Measurements from ENCODE around the gene USP47.

Gene USP47

DNA sequence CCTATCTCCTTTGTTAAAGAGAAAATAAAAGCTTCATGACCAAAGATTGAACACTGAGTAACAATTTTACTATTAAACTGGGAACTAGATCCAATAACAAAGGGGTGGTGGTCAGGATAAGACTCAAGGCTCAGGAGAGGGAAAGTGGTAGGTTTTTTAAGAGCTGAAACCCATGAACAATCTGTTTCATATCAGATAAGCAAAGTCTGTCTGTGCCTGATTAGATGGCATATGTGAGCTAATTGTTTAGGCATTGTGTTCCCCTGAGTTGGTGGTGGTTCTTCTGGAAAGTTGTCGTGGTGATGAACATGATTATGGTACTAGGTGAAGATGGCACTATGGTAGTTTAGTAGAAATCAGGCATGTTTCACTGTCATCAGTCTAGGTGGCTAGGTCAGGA lies 24.4 kb downstream of the USP47 start:
- DNase-seq, result peak; percentile 17 to 76

DNA sequence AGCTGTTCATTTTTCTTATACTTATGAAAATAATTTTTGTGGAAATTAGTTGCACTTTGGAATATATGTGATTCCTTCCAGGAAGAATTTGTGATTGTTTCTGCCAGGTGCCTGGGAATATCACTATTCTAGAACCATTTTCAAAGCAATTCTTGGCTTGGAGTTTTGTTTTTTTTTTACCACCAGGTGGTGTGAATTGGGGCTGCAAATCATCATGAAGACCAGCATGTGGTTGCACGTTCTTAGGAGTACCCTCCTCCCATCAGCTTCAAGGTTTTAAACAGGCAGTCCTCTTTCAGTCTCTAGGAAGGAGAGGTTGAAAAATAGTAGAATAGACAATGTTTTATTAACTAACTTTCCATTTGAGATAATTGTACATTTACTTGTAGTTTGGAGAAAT lies 25.9 kb downstream of the USP47 start:
- TF ChIP-seq POLR2A (IDR thresholded peaks at IDR 0.05; ENCODE audit: low read length) (no peak), GATA1 (IDR thresholded peaks at IDR 0.05; ENCODE audit: low read depth, low read length) (no peak)
- no peak for DNase-seq

More for the DNA sequence above, 24.4 kb downstream of the USP47 start:
- TF ChIP-seq POLR2A (IDR thresholded peaks at IDR 0.05; ENCODE audit: low read length), result no peak
- no peak for TF ChIP-seq GATA1 (IDR thresholded peaks at IDR 0.05; ENCODE audit: low read depth, low read length)

DNA sequence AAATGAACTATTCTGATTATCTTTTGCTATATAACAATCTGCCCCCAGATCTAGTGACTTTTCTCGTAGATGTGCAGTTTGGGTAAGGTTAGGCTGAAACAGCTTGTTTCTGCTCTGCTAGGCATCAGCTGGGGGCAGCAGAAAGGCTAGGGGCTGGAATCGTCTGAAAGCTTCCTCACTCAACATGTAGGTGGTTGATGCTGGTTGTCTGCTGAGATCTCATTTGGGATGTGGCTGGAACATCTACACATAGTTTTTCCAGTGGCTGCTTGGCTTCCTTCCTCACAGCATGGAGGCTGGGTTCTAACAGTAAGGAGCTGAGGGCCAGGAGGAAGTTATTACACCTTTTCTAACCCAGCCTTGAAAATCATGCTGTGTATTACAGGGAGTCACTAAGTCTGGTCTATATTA lies 30.2 kb downstream of the USP47 start:
- DNase-seq, result no peak
- TF ChIP-seq GATA1 (IDR thresholded peaks at IDR 0.05; ENCODE audit: low read depth, low read length), result no peak
- no peak for TF ChIP-seq POLR2A (IDR thresholded peaks at IDR 0.05; ENCODE audit: low read length)

DNA sequence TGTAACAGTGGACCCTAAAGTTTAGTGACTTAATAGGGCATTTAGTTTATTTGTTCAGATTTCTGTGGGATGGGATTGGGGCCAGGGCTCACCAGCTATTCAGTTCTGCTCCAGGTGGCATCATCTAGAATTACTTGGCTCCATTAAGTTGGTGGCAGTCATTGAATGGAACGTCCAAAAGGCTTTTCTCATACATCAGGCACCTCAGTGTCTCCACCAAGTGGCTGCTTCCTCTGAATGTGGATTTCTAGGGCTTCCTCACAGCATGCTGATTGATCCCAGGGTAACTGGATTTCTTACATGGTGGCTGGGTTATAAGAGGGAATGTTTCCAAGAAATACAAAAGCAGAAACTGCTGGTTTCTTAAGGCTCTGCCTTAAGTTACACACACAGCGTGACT lies 34.7 kb downstream of the USP47 start:
- peak; percentile 14 to 38 for DNase-seq

DNA sequence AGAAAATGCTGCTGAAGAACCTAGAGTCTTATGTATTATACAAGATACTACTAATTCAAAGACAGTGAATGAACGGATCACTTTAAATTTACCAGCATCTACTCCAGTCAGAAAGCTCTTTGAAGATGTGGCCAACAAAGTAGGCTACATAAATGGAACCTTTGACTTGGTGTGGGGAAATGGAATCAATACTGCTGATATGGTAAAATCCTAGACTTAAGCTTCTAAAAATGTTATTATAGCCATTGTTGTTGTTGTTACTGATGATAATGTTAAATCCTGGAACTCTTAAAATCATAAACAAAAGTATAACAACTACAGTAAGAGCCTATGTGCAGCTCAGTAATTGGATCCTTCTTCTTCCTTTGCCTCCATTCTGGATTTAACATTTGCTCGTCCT lies 38.4 kb downstream of the USP47 start:
- TF ChIP-seq POLR2A (IDR thresholded peaks at IDR 0.05; ENCODE audit: low read length), result no peak
- TF ChIP-seq GATA1 (IDR thresholded peaks at IDR 0.05; ENCODE audit: low read depth, low read length), result no peak
- no peak for DNase-seq

More for the DNA sequence above, 34.7 kb downstream of the USP47 start:
- no peak for TF ChIP-seq POLR2A (IDR thresholded peaks at IDR 0.05; ENCODE audit: low read length)
- no peak for TF ChIP-seq GATA1 (IDR thresholded peaks at IDR 0.05; ENCODE audit: low read depth, low read length)

DNA sequence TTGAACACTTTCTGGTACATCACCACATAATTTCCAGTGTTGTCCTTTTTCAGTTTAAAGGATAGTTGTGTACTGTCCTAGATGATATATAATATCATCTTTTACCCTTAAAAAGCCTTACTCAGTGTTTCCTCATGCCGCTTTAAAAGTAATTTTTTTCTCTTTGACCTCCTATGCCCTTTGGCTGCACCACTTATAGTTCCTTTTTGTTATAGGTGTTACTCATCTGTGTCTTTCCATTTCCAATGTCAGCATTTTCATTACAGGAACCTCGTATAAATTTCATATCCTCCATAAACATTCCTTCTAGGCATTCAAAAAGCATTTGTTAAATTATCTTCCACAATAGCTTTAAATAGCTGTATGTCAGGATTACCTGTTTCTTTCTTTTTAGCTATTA lies 40.8 kb downstream of the USP47 start:
- no peak for DNase-seq
- TF ChIP-seq POLR2A (IDR thresholded peaks at IDR 0.05; ENCODE audit: low read length), result no peak
- no peak for TF ChIP-seq GATA1 (IDR thresholded peaks at IDR 0.05; ENCODE audit: low read depth, low read length)

DNA sequence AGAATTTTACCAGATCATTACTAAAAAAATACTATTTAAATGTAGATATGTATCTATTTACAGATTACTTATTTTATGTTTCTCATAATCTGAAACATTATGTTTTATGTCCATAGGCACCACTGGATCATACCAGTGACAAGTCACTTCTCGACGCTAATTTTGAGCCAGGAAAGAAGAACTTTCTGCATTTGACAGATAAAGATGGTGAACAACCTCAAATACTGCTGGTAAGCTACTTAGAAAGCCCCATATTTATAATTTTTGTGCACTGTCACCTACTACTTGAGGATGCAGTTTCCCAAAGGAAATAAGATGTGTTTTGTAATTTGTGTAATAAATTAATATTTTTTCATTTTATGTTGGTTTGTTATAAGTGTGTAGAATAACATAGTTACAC lies 42.6 kb downstream of the USP47 start:
- no peak for TF ChIP-seq POLR2A (IDR thresholded peaks at IDR 0.05; ENCODE audit: low read length)
- DNase-seq, result no peak

DNA sequence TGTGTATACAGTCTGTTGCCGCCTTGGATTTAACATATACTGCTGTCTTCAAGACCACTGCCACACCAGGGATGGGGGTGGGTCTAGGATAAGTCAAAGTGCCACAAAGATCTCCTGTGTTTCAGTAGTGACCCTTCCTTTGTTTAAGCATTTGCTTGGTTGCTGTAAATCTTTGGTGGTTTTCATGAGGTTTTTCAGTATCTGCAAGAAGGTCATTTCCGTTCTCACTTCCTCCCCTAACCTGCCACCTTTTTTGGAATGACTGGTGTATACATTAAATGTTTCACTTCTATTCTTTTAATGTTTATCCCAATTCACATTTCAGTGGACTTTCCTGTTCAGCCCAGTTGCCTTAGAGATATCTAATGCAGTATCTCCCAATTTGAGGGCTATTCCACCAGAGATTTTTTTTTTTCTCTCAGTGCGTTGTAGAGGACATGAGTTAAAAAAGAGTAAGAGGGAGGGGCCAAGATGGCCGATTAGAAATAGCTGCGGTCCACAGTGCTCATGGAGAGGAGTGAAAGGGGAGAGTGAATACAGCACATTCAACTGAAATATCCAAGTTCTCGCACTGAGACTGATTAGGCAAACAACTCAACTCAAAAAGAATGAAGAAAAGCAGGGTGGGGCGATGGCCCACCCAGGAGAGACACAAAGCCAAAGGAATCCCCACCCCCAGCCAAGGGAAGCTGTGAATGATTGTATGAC lies 43.2 kb downstream of the USP47 start:
- TF ChIP-seq POLR2A (IDR thresholded peaks at IDR 0.05; ENCODE audit: low read length) (no peak), GATA1 (IDR thresholded peaks at IDR 0.05; ENCODE audit: low read depth, low read length) (no peak)
- no peak for DNase-seq

DNA sequence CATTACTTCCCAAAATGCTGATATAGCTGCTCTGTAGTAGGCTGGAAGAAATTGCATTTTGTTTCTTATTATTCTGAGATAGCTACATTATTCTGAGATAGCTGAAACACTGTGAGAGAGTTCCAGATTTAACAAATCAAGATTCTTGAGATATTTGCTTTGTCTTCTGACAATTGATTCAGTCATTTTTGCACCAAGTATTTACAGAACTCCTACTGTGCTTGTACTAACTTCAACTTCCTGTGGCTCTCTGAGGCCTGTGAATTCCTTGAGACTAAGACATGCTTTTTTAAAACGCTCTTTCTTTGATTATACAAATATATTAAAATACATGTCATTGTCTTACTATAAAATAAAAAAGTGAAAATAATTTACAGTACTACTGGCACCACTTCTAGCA lies 52.7 kb downstream of the USP47 start:
- no peak for DNase-seq
- no peak for TF ChIP-seq POLR2A (IDR thresholded peaks at IDR 0.05; ENCODE audit: low read length)
- no peak for TF ChIP-seq GATA1 (IDR thresholded peaks at IDR 0.05; ENCODE audit: low read depth, low read length)

DNA sequence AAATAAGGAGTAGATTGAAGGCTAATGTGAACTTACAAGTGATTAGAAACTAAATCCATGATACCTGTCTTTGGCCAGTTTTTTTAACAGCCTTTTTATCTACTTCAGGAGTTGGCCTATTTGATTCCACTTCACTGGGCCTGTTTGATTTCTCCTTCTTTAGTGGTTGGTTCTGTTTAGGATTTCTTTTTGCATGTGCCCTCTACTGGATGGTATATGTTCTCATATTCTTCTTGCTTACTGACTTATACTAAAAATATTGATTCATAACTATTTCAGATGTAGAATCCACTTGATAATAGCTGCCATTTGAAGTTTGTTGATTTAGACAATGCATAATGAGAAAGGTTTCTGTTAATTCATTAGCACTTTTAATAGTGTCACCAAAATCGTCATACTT lies 53.9 kb downstream of the USP47 start:
- TF ChIP-seq GATA1 (IDR thresholded peaks at IDR 0.05; ENCODE audit: low read depth, low read length), result no peak
- no peak for TF ChIP-seq POLR2A (IDR thresholded peaks at IDR 0.05; ENCODE audit: low read length)
- DNase-seq, result no peak

DNA sequence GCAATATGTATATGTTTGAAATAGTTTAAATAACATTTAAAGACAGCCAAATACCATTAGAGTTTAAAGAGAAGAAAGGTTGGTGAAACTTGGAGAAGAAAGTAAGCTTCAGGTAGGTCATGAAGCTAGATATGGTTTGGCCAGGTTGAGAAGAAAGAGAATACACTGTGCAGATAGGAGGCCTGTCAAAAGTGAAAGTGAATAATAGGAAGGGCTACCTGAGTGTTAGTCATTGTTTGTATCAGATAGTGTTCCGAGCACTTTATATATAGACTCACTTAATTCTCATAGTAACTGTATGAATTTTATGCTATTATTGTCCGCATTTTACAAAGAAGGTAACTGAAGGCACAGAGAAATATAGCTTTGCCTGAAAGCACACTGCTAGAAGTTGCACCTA lies 56.9 kb downstream of the USP47 start:
- DNase-seq, result no peak

DNA sequence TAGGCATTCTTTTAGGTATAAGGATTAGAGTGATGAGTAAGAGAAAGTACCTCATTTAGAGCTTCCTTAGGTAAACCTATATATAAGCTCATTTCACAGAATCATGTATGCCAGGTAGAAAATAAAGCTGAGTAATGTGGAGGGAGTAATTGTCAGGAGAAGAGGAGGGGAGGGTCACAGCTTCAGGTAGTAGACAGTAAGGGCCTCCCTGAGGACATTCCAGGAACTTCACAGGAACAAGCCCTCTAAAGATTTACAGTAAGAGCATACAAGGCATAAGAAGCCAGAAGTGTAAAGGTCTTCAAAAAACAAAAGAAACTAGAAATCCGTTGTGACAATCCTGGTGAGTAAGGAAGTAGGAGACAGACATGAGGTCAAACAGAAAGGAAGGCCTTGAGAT lies 57.6 kb downstream of the USP47 start:
- no peak for TF ChIP-seq POLR2A (IDR thresholded peaks at IDR 0.05; ENCODE audit: low read length)
- TF ChIP-seq GATA1 (IDR thresholded peaks at IDR 0.05; ENCODE audit: low read depth, low read length), result no peak
- no peak for DNase-seq

More for the DNA sequence above, 56.9 kb downstream of the USP47 start:
- TF ChIP-seq GATA1 (IDR thresholded peaks at IDR 0.05; ENCODE audit: low read depth, low read length), result no peak
- TF ChIP-seq POLR2A (IDR thresholded peaks at IDR 0.05; ENCODE audit: low read length), result no peak

DNA sequence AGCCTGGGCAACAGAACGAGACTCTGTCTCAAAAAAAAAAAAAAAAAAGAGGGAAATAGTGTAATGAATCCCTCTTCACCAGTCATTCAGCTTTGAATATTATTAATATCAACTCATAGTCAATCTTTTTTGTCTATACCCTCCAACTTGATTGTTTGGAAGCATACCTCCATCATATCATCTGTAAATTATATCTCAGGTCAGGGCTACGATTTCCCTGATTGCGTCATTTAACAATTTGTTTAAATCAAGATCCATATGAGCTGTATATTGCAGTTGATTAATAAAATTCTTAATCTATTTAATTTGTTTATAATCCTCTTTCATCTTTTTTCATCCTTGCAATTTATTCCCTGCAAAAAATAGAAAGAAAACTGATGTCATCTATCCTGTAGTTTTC lies 60.2 kb downstream of the USP47 start:
- DNase-seq, result no peak
- TF ChIP-seq GATA1 (IDR thresholded peaks at IDR 0.05; ENCODE audit: low read depth, low read length) (no peak), POLR2A (IDR thresholded peaks at IDR 0.05; ENCODE audit: low read length) (no peak)

DNA sequence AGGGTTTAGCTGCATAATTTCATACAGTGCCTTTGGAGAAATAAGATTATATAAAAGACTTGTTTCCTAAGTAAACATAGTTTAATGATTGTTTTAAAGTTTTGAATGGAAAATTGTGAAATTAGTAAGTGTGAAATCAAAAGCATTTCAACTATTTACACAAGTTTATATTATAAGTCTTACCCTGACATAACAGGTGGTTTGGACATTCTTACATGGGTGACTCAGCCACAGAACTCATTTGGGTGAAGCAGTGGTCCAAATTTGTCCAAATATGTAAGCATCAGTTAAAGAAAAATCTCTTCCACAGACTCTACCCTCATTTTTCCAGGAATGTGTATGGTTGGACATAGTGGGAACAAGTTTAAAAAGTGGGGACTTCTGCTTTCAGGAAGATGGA lies 68.0 kb downstream of the USP47 start:
- no peak for DNase-seq
- TF ChIP-seq POLR2A (IDR thresholded peaks at IDR 0.05; ENCODE audit: low read length), result no peak
- no peak for TF ChIP-seq GATA1 (IDR thresholded peaks at IDR 0.05; ENCODE audit: low read depth, low read length)

DNA sequence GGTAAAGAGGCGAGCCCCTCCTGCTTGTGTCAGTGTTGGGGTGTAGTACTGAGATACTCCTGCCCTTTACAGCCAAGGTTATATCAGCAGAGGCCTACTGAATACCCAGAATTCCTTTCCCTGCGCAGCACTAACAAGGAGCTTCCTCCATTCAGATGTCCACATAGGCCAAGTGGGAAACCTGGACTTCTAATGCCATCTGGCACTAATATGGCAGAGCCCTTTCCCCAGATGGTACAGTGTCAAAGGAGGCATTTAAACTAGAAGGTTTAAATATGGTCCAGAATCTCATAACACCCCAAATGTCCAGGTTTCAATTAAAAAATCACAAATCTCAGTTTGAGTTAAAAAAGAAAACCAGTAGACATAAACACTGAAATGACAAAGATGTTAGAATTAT lies 68.8 kb downstream of the USP47 start:
- no peak for DNase-seq
- TF ChIP-seq POLR2A (IDR thresholded peaks at IDR 0.05; ENCODE audit: low read length), result no peak
- no peak for TF ChIP-seq GATA1 (IDR thresholded peaks at IDR 0.05; ENCODE audit: low read depth, low read length)

DNA sequence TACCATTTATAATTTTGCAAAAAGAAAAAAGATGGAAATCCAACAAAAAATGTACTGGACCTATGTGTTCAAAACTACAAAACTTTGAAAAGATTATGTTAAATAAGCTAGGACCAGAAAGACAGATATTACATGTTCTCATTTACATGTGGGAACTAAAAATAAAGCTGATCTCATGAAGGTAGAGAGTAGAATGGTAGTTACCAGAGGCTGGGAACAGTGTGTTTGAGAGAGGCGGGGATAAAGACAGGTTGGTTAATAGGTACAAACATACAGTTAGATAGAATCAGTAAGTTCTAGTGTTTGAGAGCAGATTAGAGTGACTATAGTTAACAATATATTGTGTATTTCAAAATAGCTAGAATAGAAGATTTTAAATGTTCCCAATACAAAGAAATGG lies 71.6 kb downstream of the USP47 start:
- TF ChIP-seq GATA1 (IDR thresholded peaks at IDR 0.05; ENCODE audit: low read depth, low read length), result no peak
- no peak for TF ChIP-seq POLR2A (IDR thresholded peaks at IDR 0.05; ENCODE audit: low read length)
- DNase-seq, result no peak
